Stomach smooth muscle (tissue), 2 donors: ENCODE measurements around the gene ADIRF.

Experiments
- H3K27ac ChIP-seq: one replicate; pipeline ENCODE4 v1.7.0; 2013; ENCODE audit warnings: mild to moderate bottlenecking, low read length, inconsistent platforms
- H3K27me3 ChIP-seq, 2 donors: one replicate each; pipeline ENCODE4 v1.7.0; 2013; ENCODE audit warnings: low read length in 2 of 2; ENCODE audit not compliant: insufficient read depth in 2 of 2, control insufficient read depth in 1 of 2
- H3K36me3 ChIP-seq, 2 donors: one replicate each; pipeline ENCODE4 v1.7.0; 2013; ENCODE audit warnings: low read length in 2 of 2; ENCODE audit not compliant: control insufficient read depth in 2 of 2, insufficient read depth in 2 of 2
- H3K4me1 ChIP-seq: one replicate; pipeline ENCODE4 v1.7.0; 2013; ENCODE audit warnings: low read length; ENCODE audit not compliant: control insufficient read depth, insufficient read depth
- H3K4me3 ChIP-seq, 2 donors: one replicate each; pipeline ENCODE4 v1.7.0; 2013; ENCODE audit warnings: low read length in 2 of 2
- H3K9ac ChIP-seq, 2 donors: one replicate each; pipeline ENCODE4 v1.7.0; 2013; ENCODE audit warnings: low read length in 2 of 2, mild to moderate bottlenecking in 1 of 2
- H3K9me3 ChIP-seq, 2 donors: one replicate each; pipeline ENCODE4 v1.7.0; 2013; ENCODE audit warnings: low read length in 2 of 2; ENCODE audit not compliant: control insufficient read depth in 2 of 2
- donor health status: healthy.
- donor health status: Pancreatic carcinoma.

Gene ADIRF

DNA sequence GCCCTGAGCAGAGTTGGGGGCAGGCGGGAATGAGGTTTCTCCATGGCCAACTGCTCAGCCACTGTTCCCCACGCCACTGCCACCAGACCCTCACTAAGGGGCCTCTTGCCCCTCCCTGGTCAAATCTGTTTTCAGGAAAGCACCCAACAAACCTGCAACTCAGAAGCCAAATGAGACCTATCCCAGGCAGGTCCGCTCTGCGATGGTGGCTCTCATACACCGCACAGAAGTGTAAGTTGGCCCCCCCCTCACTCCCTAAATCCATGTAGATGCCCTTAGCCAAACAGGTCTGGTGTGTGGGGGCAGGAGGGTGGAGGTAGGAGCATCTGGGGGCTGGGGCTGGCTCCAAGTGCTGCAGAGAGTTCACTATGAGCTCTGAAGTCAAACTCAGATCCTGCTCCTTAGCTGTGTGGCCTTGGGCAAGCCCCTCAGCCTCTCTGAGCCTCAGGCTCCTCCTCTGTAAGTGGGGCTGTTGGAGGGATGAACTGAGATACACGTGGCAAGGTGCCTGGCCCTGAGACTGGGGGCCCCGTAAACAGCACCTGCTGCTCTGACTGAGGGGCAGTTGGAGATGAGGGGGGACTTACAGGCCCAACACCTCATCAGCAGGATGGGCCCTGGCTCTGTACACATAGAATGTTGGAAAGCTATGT is 12.0 kb upstream of the ADIRF start:
- H3K36me3 ChIP-seq: no peaks in the 10 kb centered on the region
- H3K4me1 ChIP-seq: peaks cover 58% of the 10 kb centered on the region
- H3K9ac ChIP-seq: peak overlapping the region in 1 of 2 donors; percentile 36
- peaks cover 0 to 7% of the 10 kb centered on the region in 2 donors for H3K27me3 ChIP-seq
- H3K4me3 ChIP-seq: peak overlapping the region in 1 of 2 donors; percentile 49
- no peaks in the 10 kb centered on the region for H3K9me3 ChIP-seq
- peak overlapping the region; percentile 31 for H3K27ac ChIP-seq

DNA sequence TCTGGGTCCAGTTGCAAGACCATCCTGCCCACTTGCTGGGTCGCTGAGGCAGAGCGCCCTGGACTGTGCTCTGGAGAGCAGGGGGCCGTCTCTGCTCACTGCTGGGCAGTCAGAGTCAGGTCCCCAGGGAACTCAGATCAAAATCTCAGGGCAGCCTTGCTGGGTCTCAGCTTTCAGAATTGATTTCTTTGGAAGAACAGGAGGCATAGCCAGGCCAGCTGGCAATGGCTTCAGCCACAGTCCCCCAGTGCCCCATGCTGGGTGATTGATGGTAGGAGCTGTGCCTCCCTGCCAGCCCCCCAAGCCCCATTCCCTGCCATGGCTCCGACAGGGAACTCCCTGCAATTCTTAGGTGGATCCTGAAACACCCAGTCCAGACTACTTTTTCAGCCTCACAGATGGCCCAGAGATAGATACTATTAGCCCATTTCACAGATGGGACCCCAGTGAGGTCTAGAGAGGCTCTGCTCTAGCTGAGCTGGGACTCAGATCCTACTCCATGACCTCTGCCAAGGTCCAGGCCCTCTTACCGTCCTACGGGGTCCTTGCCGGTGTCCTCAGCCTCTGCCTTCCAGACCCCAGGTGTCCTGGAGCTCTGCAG is 11.3 kb upstream of the ADIRF start:
- Histone ChIP-seq H3K4me3 (peak overlapping the region in 1 of 2 donors; percentile 49), H3K9me3 (no peaks in the 10 kb centered on the region), H3K4me1 (peaks cover 58% of the 10 kb centered on the region), H3K27me3 (peaks cover 0 to 7% of the 10 kb centered on the region in 2 donors), H3K9ac (peak overlapping the region; percentile 20 to 29), H3K27ac (peak overlapping the region; percentile 31), H3K36me3 (no peaks in the 10 kb centered on the region)

DNA sequence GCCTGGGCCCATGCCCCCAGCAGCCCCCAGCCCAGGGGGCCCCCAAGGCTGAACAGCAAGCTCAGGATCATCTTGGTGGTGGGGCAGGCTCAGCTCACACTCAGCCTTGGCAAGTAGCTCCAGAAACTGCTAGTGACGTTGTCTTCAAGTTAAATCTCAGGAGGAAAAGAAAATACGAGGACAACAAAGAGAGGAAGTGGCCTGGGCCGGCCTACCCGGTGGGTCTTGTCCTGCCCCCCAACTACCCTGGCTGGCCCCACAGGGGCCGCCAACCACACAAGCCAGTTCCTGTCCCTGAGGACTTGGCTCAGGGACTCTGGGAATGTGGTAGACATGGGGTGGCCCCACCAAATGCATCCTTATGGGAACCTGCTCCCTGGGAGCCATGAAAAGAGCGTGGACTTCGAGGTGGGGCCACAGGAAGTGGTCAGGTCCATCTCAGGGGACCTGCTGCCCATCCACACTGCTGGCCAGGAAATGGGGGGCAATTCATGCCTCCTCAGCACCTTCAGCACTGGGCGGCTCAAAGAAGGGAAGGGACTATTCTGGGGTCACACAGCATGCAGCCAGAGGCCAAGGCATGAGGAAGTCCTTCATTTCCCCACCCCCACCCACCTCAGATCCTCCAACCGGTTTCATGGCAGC is 10.7 kb upstream of the ADIRF start, which contains the start of gene MMRN2:
Gene MMRN2, minus strand, starts transcription at position 145 of the 645 bp plus-strand sequence. Its CDS starts 74 bp downstream, at position 71.
- no peaks in the 10 kb centered on the region for H3K36me3 ChIP-seq
- peak within 1 kb of the TSS; percentile 20 to 29 for H3K9ac ChIP-seq
- H3K27me3 ChIP-seq: peaks cover 0 to 7% of the 10 kb centered on the region in 2 donors
- H3K4me1 ChIP-seq: peaks cover 58% of the 10 kb centered on the region
- peak within 1 kb of the TSS in 1 of 2 donors; percentile 57 for H3K4me3 ChIP-seq
- peak within 1 kb of the TSS; percentile 31 for H3K27ac ChIP-seq
- H3K9me3 ChIP-seq: no peaks in the 10 kb centered on the region

DNA sequence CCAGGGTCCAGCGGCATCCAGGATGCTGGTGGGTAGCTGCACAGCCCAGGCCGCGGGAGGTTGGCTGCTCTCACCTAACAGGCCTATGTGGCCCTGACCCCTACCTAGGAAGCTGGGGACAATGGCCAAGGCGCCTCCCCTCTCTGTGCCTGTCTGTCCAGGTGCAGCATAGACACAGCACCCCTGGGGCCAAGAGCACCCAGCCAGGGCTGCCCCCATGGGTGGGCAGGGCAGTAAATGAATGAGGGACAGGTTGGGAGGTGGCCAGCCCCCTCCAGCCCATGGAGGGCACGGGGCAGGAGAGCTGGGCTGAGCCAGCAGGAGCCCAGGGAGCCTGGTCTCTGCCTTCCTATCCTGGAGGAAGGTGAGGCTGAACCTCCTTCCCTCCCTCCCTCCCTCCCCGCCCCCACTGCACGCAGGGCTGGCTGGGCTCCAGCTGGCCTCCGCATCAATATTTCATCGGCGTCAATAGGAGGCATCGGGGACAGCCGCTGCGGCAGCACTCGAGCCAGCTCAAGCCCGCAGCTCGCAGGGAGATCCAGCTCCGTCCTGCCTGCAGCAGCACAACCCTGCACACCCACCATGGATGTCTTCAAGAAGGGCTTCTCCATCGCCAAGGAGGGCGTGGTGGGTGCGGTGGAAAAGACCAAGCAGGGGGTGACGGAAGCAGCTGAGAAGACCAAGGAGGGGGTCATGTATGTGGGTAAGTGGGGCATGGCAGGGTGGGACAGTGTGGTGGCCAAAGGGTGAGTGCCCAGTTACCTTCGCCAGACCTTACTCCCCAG is 10.0 kb upstream of the ADIRF start, which contains the start of gene SNCG:
Gene SNCG, plus strand, starts transcription at position 484 of the 785 bp plus-strand sequence. Its CDS starts 99 bp downstream, at position 583.
- Histone ChIP-seq H3K9me3 (no peaks in the 10 kb centered on the region), H3K4me1 (peaks cover 58% of the 10 kb centered on the region), H3K36me3 (no peaks in the 10 kb centered on the region), H3K9ac (peak within 1 kb of the TSS in 1 of 2 donors; percentile 25), H3K27ac (peak within 1 kb of the TSS; percentile 31), H3K27me3 (peaks cover 0 to 7% of the 10 kb centered on the region in 2 donors), H3K4me3 (peak within 1 kb of the TSS in 1 of 2 donors; percentile 57)

DNA sequence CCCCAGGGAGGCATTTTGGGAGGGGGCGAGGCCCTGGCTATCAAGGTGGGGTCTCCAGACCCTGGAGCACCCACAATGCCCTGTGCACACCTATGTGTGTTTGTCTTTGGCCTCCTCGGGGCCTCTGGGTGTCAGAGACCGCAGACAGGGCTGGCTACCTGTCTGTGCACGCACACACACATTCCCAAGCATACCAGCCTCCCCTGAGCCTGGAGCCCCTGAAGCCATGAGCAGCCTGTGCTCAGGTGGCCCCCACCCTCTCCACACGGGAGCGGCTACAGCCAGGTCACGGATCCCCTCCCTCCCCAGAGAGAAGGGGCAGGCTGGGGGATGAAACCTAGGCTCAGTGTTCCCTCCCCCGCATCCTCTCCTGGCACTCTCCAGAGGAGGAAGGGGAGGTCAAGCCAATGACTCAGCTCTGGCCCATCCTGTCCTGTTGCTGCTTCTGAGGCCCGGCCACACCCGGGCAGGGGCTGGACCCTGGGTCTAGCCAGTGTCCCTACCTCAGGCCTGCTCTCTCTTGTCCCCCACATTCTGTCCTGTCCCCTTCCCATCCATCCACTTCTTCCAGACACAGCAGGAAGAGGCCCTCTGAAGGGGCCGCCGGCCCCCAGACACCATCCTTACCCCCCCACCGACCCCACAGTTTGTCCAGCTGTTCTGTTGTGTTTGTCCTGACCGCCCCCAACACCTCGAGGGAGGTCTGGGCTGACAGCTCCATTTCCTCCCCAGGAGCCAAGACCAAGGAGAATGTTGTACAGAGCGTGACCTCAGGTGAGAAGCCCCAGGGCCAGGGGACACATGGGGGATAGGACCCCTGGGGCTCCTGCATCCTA is 9.2 kb upstream of the ADIRF start:
- H3K4me1 ChIP-seq: peaks cover 53% of the 10 kb centered on the region
- peak overlapping the region; percentile 11 for H3K27ac ChIP-seq
- peak overlapping the region in 1 of 2 donors; percentile 25 for H3K9ac ChIP-seq

DNA sequence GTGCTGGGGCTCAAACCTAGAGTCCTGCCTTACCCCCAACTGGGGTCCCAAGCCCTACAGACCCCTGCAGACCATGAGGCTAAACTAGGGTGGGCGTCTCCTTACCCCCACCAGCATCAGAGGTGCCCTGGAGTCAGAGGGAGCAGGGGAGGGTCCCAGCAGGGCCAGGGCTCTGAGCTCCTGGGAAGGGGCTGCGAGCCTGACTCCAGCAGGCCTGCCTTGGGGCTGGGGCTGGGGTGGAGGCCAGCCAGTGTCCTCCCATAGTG is 8.6 kb upstream of the ADIRF start:
- no peak overlapping the region for H3K9ac ChIP-seq
- peak overlapping the region in 1 of 2 donors; percentile 57 for H3K4me3 ChIP-seq
- H3K36me3 ChIP-seq: no peaks in the 10 kb centered on the region
- H3K27ac ChIP-seq: peak overlapping the region; percentile 11
- H3K27me3 ChIP-seq: peaks cover 0 to 7% of the 10 kb centered on the region in 2 donors
- no peaks in the 10 kb centered on the region for H3K9me3 ChIP-seq
- H3K4me1 ChIP-seq: peaks cover 55% of the 10 kb centered on the region

More for the DNA sequence above, 9.2 kb upstream of the ADIRF start:
- H3K27me3 ChIP-seq: peaks cover 0 to 7% of the 10 kb centered on the region in 2 donors
- no peaks in the 10 kb centered on the region for H3K36me3 ChIP-seq
- peak overlapping the region in 1 of 2 donors; percentile 57 for H3K4me3 ChIP-seq
- H3K9me3 ChIP-seq: no peaks in the 10 kb centered on the region

DNA sequence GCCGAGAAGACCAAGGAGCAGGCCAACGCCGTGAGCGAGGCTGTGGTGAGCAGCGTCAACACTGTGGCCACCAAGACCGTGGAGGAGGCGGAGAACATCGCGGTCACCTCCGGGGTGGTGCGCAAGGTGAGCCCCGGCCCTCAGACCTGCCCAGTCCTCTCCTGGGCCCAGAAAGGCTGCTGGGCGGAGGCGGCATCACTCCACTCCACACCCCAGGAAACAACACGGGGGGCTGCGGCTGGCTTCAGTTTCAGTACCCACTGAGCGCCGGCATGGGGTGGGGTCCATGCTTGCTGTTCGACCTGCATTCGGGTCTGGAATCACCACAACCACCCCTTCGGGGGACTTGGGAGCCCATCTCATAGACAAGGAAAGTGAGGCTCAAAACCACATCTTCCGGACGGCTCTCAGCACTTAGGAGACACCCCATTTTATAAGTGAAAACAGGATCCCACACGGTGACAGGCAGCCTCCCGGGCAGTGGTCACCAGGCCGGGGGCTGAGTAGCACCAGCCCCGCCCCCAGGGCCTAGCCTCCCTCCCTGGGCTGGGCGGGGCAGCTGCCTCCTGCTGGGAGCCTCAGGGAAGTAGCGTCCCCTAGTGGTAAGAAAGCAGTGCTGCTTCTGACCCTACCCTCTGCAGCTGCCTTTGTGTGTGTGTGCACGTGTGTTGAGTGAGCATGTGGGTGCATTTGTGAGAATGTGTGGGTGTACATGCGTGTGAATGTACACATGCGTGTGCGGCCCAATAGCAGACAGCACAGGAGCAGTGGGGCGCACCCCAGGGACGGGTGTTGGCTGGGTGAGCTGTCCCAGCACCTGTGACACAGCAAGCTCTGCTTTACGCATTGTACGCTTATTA is 8.0 kb upstream of the ADIRF start:
- Histone ChIP-seq H3K4me3 (peak overlapping the region in 1 of 2 donors; percentile 15), H3K4me1 (peaks cover 51% of the 10 kb centered on the region), H3K27ac (peak overlapping the region; percentile 11), H3K36me3 (no peaks in the 10 kb centered on the region), H3K27me3 (peaks cover 0 to 7% of the 10 kb centered on the region in 2 donors), H3K9ac (no peak overlapping the region), H3K9me3 (no peaks in the 10 kb centered on the region)

DNA sequence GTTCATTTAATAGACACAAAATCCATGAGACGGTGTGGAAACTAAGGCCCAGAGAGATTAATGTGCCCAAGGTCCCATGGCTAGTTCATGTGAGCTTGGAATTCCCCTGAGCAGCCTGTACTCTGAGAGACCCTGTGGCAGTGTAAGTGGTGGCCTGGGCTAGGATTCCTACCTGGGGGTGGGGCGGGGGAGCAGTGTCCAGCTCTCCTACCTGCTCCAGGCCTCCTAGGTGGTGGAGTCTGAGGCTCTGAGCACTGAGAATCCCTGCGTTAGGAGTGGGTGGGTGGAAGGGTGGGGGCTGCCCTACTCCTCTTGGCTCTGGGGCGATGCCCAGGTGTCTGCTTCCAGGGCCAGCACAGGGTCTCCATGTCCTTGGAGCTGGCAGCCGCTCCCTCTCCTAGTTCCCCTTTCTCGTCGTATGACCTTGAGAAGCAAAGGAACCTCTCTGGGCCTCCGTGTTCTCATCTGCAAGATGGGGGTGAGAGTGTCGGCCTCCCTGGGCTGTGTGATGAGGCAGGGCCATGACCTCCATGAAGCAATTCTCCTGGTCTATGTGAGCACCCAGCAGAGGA is 7.3 kb upstream of the ADIRF start:
- H3K27me3 ChIP-seq: peaks cover 0 to 7% of the 10 kb centered on the region in 2 donors
- H3K9ac ChIP-seq: no peak overlapping the region
- peaks cover 44% of the 10 kb centered on the region for H3K4me1 ChIP-seq
- H3K9me3 ChIP-seq: no peaks in the 10 kb centered on the region
- no peak overlapping the region for H3K27ac ChIP-seq
- H3K4me3 ChIP-seq: peak overlapping the region in 1 of 2 donors; percentile 15
- no peaks in the 10 kb centered on the region for H3K36me3 ChIP-seq

DNA sequence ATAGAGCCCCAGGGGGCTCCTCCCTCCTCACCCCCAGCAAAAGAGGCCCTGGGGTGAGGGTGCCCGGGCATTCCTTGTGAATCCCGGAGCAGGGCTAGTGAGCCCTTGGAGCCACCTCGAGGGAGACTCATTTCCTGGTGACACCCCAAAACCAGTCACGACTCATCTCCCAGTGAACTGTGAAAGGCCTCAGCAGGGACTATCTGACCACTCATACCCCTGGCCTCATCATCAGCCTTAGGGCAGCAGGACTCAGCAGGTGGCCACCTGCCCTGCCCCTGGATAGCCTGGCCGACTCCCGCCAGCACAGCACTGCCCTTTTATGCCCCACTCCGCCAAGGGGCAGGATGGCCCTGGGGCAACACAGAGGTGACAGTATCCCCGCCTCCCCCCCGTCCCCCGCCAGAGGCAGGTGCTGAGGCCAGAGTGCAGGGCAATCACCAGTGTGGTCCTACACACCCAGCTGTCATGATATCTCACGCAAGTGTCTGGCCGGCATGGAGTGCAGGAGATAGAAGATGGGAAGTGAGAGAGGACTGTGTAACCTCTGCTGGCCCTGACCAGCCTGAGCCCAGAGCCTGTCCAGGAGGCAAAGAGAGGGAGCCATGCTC is 6.7 kb upstream of the ADIRF start:
- peaks cover 46% of the 10 kb centered on the region for H3K4me1 ChIP-seq
- H3K9me3 ChIP-seq: no peaks in the 10 kb centered on the region
- H3K27ac ChIP-seq: no peak overlapping the region

More for the DNA sequence above, 6.7 kb upstream of the ADIRF start:
- H3K36me3 ChIP-seq: no peaks in the 10 kb centered on the region
- H3K4me3 ChIP-seq: no peak overlapping the region
- no peak overlapping the region for H3K9ac ChIP-seq
- peaks cover 0 to 7% of the 10 kb centered on the region in 2 donors for H3K27me3 ChIP-seq
